ENCODE measurements around the gene MLLT3. TPM values are rescaled to one million over a fixed set of nuclear protein-coding genes. Genes with fewer than 3 reads are reported as not detected.

Gene MLLT3
- total and polyA plus RNA-seq, 2 of the 13 experiments (the other 11 are each of a cell fraction or from before 2014, with no cell fraction given) = 12.3 to 12.6 TPM

DNA sequence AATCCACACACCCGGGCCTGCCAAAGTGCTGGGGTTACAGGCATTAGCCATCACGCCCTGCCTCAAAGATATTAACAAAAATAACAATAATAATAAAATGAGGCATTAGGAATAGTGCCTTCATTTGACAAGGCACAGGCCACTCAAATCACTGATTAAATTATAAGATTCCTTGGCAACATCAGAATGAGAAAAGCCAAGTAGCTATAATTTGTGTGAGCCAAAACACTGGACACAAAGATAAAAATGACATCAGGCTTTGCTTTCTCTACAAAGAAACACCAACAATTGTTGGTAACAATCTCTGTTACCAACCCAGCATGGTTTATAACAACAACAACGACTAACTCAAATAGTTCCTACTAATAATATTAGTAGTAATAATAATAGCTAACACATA lies 73.2 kb downstream of the MLLT3 start:
- no peak for DNase-seq (ENCODE audit: low spot score)
- H3K9ac ChIP-seq (ENCODE audit: insufficient read depth, low read depth, low read length) = no peak overlapping the region
- ATAC-seq = no peak
- H3K9me3 ChIP-seq (ENCODE audit: low read length) = no peaks in the 10 kb centered on the region
- POLR2A ChIA-PET = no interaction called here
- peaks cover 3% of the 10 kb centered on the region for H3K79me2 ChIP-seq (ENCODE audit: insufficient read depth, low read length)
- H2AFZ ChIP-seq (ENCODE audit: low read length) = no peak overlapping the region
- H3K4me2 ChIP-seq (ENCODE audit: low read depth, low read length) = no peak overlapping the region
- H3K36me3 ChIP-seq (replicated peaks in 1 of 2; ENCODE audit: control insufficient read depth in 1 of 2, insufficient read depth in 2 of 2, low read length in 2 of 2) = no peaks in the 10 kb centered on the region
- H3K27ac ChIP-seq (ENCODE audit: extremely low read length, insufficient read depth, low read length) = no peak overlapping the region
- intact Hi-C loops (cut with micrococcal nuclease; ENCODE audit: unreplicated experiment) = no loop called here
- no peaks in the 10 kb centered on the region for H3K27me3 ChIP-seq (ENCODE audit: control insufficient read depth in 1 of 2, insufficient read depth in 2 of 2, low read length in 2 of 2)
- FAIRE-seq = no peak
- 44% methylated on average over 3 of the region's 3 CpGs for WGBS (ENCODE audit: low lambda C conversion rate)
- no TSS peak for BruUV-seq (replicated peaks)
- TF ChIP-seq KMT2A (CRISPR knock-in tag; IDR thresholded peaks at IDR 0.05) (no peak), GATAD2A (CRISPR knock-in tag; IDR thresholded peaks at IDR 0.05) (no peak), SRF (IDR thresholded peaks at IDR 0.05; ENCODE audit: low read depth, low read length) (no peak), GTF2F1 (IDR thresholded peaks at IDR 0.05; ENCODE audit: low read length) (no peak), NKX3-1 (CRISPR knock-in tag; IDR thresholded peaks at IDR 0.05) (no peak), ZNF234 (CRISPR knock-in tag; conservative IDR thresholded peaks at IDR 0.05) (no peak), RFX5 (IDR thresholded peaks at IDR 0.05; ENCODE audit: low read depth, low read length) (no peak), ATRX (CRISPR knock-in tag; IDR thresholded peaks at IDR 0.05; ENCODE audit: borderline replicate concordance) (no peak), TARDBP (CRISPR knock-in tag; IDR thresholded peaks at IDR 0.05) (no peak), ZNF121 (CRISPR knock-in tag; IDR thresholded peaks at IDR 0.05) (no peak)
- TF ChIP-seq, protein P1, sequence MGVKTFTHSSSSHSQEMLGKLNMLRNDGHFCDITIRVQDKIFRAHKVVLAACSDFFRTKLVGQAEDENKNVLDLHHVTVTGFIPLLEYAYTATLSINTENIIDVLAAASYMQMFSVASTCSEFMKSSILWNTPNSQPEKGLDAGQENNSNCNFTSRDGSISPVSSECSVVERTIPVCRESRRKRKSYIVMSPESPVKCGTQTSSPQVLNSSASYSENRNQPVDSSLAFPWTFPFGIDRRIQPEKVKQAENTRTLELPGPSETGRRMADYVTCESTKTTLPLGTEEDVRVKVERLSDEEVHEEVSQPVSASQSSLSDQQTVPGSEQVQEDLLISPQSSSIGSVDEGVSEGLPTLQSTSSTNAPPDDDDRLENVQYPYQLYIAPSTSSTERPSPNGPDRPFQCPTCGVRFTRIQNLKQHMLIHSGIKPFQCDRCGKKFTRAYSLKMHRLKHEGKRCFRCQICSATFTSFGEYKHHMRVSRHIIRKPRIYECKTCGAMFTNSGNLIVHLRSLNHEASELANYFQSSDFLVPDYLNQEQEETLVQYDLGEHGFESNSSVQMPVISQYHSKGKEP (CRISPR knock-in tag; IDR thresholded peaks at IDR 0.05) = no peak
- CTCF ChIA-PET (ENCODE audit: low intra/inter-chr PET ratio, low total read pairs) = no interaction called here
- peaks cover 30% of the 10 kb centered on the region for H3K4me1 ChIP-seq (ENCODE audit: insufficient read depth, low read length)
- in situ Hi-C loops (cut with HindIII; ENCODE audit: extremely low pct_ligation_motif_present, low pct_unique_long_range_greater_than_20kb) = no loop called here
- no peaks in the 10 kb centered on the region; the same call in 1 of the 2 replicates for H4K20me1 ChIP-seq (ENCODE audit: insufficient read depth, low read length)
- no peak overlapping the region for H3K4me3 ChIP-seq (replicated peaks in 1 of 3; ENCODE audit: insufficient read depth in 1 of 3, low read depth in 2 of 3, low read length in 3 of 3)

Data from HepG2 (cell line).